K562 (cell line): ENCODE data around the gene CCR5AS.

Experiments used
- ATAC-seq: fragments of 200-7000 bp; cut with Tn5 transposase; 3 replicates; pipeline ENCODE4 v1.9.1; 2020; ENCODE audit warnings: moderate library complexity
- BruUV-seq: library from RNA; stranded (reverse); fragments of 400-500 nt; replicated peaks from 2 replicates; lab custom pipeline; 2021; lab: Mats Ljungman, UMichigan
- CTCF ChIA-PET: fragments of 300-600 bp; formaldehyde crosslinking; extraction: SDS; loops from one replicate; lab custom pipeline; 2021; ENCODE audit warnings: low intra/inter-chr PET ratio; lab: Yijun Ruan, JAX
- POLR2A ChIA-PET: fragments of 300-600, 350-650 bp; sonication (Branson Sonifier 250); formaldehyde crosslinking; extraction: SDS; loops from one replicate; lab custom pipeline; 2021; ENCODE audit warnings: antibody characterized with exemption, inconsistent platforms; lab: Yijun Ruan, JAX
- DNase-seq, 4 experiments: peaks; one replicate each; pipeline versions ENCODE4 v3.0.0 to v3.0.0-alpha.2; 2011 to 2018; ENCODE audit warnings: low spot score in 3 of 4, mixed read lengths in 3 of 4; ENCODE audit errors: extremely low read depth in 1 of 4
- FAIRE-seq: peaks from 2 replicates; lab custom pipeline; 2011; peaks lifted over from hg19 to GRCh38; lab: Jason Lieb, UNC
- H2AFZ ChIP-seq: 2 replicates; pipeline ENCODE4 v1.6.0; 2011; ENCODE audit warnings: low read depth, low read length, control low read depth, inconsistent platforms
- H3K27ac ChIP-seq: fragments of 200-600 bp; 3 replicates; pipeline ENCODE4 v1.8.0; 2011; ENCODE audit warnings: low read depth, mild to moderate bottlenecking, control low read depth, inconsistent platforms, low read length, moderate library complexity, mixed read lengths; ENCODE audit errors: extremely low read depth
- H3K27me3 ChIP-seq, 2 experiments: fragments of 300-600 bp in 1 of 2; 2 replicates in 1 of 2; 3 replicates in 1 of 2; pipeline versions ENCODE4 v1.6.0 to v1.8.0; 2011; ENCODE audit warnings: inconsistent platforms in 2 of 2, low read length in 2 of 2, mild to moderate bottlenecking in 1 of 2, mixed read lengths in 1 of 2, moderate library complexity in 1 of 2; ENCODE audit not compliant: control insufficient read depth in 2 of 2, insufficient read depth in 2 of 2
- H3K36me3 ChIP-seq: fragments of 300-600 bp; 3 replicates; pipeline ENCODE4 v1.8.0; 2011; ENCODE audit warnings: mild to moderate bottlenecking, low read length, inconsistent platforms; ENCODE audit not compliant: control insufficient read depth, insufficient read depth
- H3K4me1 ChIP-seq, 2 experiments: fragments of 200-600 bp in 1 of 2; replicated peaks in 1 of 2; 2 replicates in 1 of 2; 3 replicates in 1 of 2; pipeline versions ENCODE4 v1.5.1 to v1.8.0; 2011; ENCODE audit warnings: inconsistent platforms in 2 of 2, low read length in 2 of 2, mild to moderate bottlenecking in 1 of 2, mixed read lengths in 1 of 2, moderate library complexity in 1 of 2; ENCODE audit not compliant: control insufficient read depth in 2 of 2, insufficient read depth in 2 of 2
- H3K4me2 ChIP-seq: 2 replicates; pipeline ENCODE4 v1.6.1; 2011; ENCODE audit warnings: low read length, control low read depth, inconsistent platforms, mixed read lengths; ENCODE audit not compliant: insufficient read depth
- H3K4me3 ChIP-seq: fragments of 200-600 bp; sonication (generic), shearing (Covaris generic); 2 replicates; pipeline ENCODE4 v1.5.1; 2016; ENCODE audit warnings: control low read depth, inconsistent platforms
- H3K79me2 ChIP-seq: fragments of 200-600 bp; 3 replicates; pipeline ENCODE4 v1.8.0; 2011; ENCODE audit warnings: low read length, inconsistent platforms; ENCODE audit not compliant: control insufficient read depth, insufficient read depth
- H3K9ac ChIP-seq, 2 experiments: 2 replicates each; pipeline versions ENCODE4 v1.6.0 to v1.6.1; 2011; ENCODE audit warnings: low read depth in 2 of 2, low read length in 2 of 2, control low read depth in 1 of 2, inconsistent platforms in 1 of 2, mild to moderate bottlenecking in 1 of 2, mixed read lengths in 1 of 2; ENCODE audit not compliant: insufficient read depth in 1 of 2
- H3K9me1 ChIP-seq: one replicate; pipeline ENCODE4 v1.6.0; 2011; ENCODE audit warnings: inconsistent platforms, mild to moderate bottlenecking, low read length, moderate library complexity; ENCODE audit not compliant: control insufficient read depth, insufficient read depth
- H3K9me3 ChIP-seq: replicated peaks from 2 replicates; pipeline ENCODE4 v1.5.1; 2011; ENCODE audit warnings: low read depth, low read length, inconsistent platforms; ENCODE audit not compliant: control insufficient read depth, insufficient read depth
- H4K20me1 ChIP-seq: replicated peaks from 2 replicates; pipeline ENCODE4 v1.6.1; 2011; ENCODE audit warnings: low read length, inconsistent platforms, mixed read lengths; ENCODE audit not compliant: control insufficient read depth, insufficient read depth
- ARHGAP35 ChIP-seq: fragments of 450-650 bp; IDR thresholded peaks from 2 replicates; pipeline ENCODE4 v1.6.1; 2018; ENCODE audit not compliant: partially characterized antibody
- CREB1 ChIP-seq, 2 experiments: sonication (generic) in 1 of 2; formaldehyde crosslinking in 1 of 2; IDR thresholded peaks; 2 replicates each; pipeline versions ENCODE4 v1.6.1 to v1.8.0; 2012 to 2022; ENCODE audit warnings: inconsistent platforms in 1 of 2, mild to moderate bottlenecking in 1 of 2, missing genetic modification reagents in 1 of 2, moderate library complexity in 1 of 2
- DMBX1 ChIP-seq: fragments of 250-450 bp; sonication (Bioruptor Pico); IDR thresholded peaks from 2 replicates; pipeline ENCODE4 v1.8.0; 2022; ENCODE audit warnings: inconsistent platforms, mild to moderate bottlenecking, moderate library complexity, borderline replicate concordance
- GABPB1 ChIP-seq: sonication (generic); formaldehyde crosslinking; IDR thresholded peaks from 2 replicates; pipeline ENCODE4 v1.8.0; 2022; ENCODE audit warnings: mild to moderate bottlenecking, missing genetic modification reagents
- RBM14 ChIP-seq: fragments of 200-400 bp; formaldehyde crosslinking; IDR thresholded peaks from 2 replicates; pipeline ENCODE4 v1.6.1; 2018; ENCODE audit warnings: low read depth, mild to moderate bottlenecking, low read length, moderate library complexity, borderline replicate concordance; ENCODE audit not compliant: insufficient read depth
- RFX7 ChIP-seq: fragments of 250-450 bp; sonication (Bioruptor Pico); IDR thresholded peaks from 2 replicates; pipeline ENCODE4 v1.5.1; 2021; ENCODE audit warnings: mild to moderate bottlenecking
- SMAD4 ChIP-seq: fragments of 250-450 bp; sonication (Bioruptor Pico); conservative IDR thresholded peaks from 2 replicates; pipeline ENCODE4 v1.8.0; 2021; ENCODE audit warnings: inconsistent platforms, mild to moderate bottlenecking, moderate library complexity
- SNRNP70 ChIP-seq: fragments of 200-400 bp; formaldehyde crosslinking; optimal IDR thresholded peaks from 2 replicates; pipeline ENCODE3; 2017; ENCODE audit warnings: low read depth, low read length
- TARDBP ChIP-seq: fragments of 450-650 bp; IDR thresholded peaks from 2 replicates; pipeline ENCODE4 v1.6.1; 2016
- TBP ChIP-seq: optimal IDR thresholded peaks from 2 replicates; pipeline ENCODE3; 2011; ENCODE audit warnings: low read depth, low read length, improper control_type of control experiment
- TCF7L2 ChIP-seq: fragments of 150-350 bp; IDR thresholded peaks from 2 replicates; pipeline ENCODE4 v1.6.1; 2016; ENCODE audit warnings: low read depth, mild to moderate bottlenecking, low read length, moderate library complexity
- ZBTB8A ChIP-seq: fragments of 450-650 bp; IDR thresholded peaks from 2 replicates; pipeline ENCODE4 v1.6.1; 2018; ENCODE audit warnings: mild to moderate bottlenecking, moderate library complexity; ENCODE audit not compliant: partially characterized antibody
- ZNF197 ChIP-seq: fragments of 200-800 bp; sonication (Bioruptor generic); IDR thresholded peaks from 2 replicates; pipeline ENCODE4 v1.6.1; 2016; ENCODE audit warnings: low read depth, missing genetic modification characterization, missing compliant biosample characterization
- ZNF274 ChIP-seq: IDR thresholded peaks from 2 replicates; pipeline ENCODE4 v1.6.1; 2011; ENCODE audit warnings: low read depth, mild to moderate bottlenecking, low read length, moderate library complexity, borderline replicate concordance
- WGBS: fragments of 100-300 bp; shearing (Covaris generic); methylation state at CpG from one replicate; pipeline ENCODE4 v1.1.6; 2016; ENCODE audit warnings: low coverage, mixed read lengths; ENCODE audit not compliant: insufficient coverage; ENCODE audit errors: missing lambda C conversion rate; 5-methylcytosine and 5-hydroxymethylcytosine counted together
- in situ Hi-C: fragments of 300-500 bp; cut with MboI; formaldehyde crosslinking; loops from 4 replicates; pipeline ENCODE4 v1.15.0; 2018; ENCODE audit warnings: inconsistent platforms, mixed read lengths
- intact Hi-C: fragments of 100-400 bp; cut with micrococcal nuclease; formaldehyde crosslinking; loops from 2 replicates; pipeline ENCODE4 v1.14.2; 2022
- TF ChIP-seq, protein P1 (sequence below): fragments of 200-800 bp; sonication (Bioruptor generic); IDR thresholded peaks from 2 replicates; pipeline ENCODE4 v1.6.1; 2016; ENCODE audit warnings: missing genetic modification characterization, missing compliant biosample characterization
- TF ChIP-seq, protein P2 (sequence below): fragments of 250-450 bp; sonication (Bioruptor Pico); IDR thresholded peaks from 2 replicates; pipeline ENCODE4 v1.8.0; 2021; ENCODE audit warnings: borderline replicate concordance, mild to moderate bottlenecking, moderate library complexity; ENCODE audit not compliant: poor library complexity, severe bottlenecking

Gene CCR5AS

DNA sequence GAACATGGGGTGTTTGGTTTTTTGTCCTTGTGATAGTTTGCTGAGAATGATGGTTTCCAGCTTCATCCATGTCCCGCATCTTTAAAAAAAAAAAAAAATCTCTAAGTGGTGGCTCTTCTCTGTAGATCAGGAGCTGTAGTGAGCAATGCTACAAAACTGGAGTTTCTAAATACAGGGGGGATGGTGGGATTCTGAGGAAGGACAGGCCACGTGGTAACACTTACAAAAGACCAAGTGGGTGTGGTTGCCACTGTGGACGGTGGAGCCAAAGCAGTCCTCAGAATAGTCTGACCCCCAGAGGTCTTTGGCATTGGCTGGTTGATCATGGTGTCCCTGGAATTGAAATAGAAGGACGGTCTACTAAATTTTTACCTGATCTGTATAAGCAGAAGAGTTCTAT lies 7.9 kb upstream of the CCR5AS start (continued):
- TF ChIP-seq SNRNP70: no peak

DNA sequence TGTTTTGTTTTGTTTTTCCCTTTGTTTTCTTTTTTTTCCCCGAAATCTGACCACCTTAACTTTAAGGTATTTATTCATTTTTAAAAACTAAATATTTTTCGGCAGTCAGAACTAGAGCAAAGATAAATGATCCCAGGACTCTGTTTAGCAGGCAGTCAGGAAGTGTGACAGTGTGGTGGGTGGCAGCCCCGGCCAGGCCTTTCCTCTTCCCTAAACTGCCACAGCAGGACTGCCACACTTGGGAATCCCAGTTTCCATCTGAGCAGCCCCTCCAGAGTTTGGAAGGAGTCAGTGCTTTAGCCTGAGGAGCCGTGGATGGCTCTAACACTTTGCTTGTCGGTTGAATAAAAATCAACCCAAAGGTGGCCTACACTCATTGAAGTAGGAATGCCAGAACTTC lies 7.1 kb upstream of the CCR5AS start:
- Histone ChIP-seq H4K20me1 (no peaks in the 10 kb centered on the region), H3K27ac (no peak overlapping the region), H2AFZ (no peak overlapping the region), H3K9me3 (no peaks in the 10 kb centered on the region; the same call in 1 of the 2 replicates), H3K36me3 (no peaks in the 10 kb centered on the region), H3K9me1 (no peaks in the 10 kb centered on the region), H3K4me1 (peaks cover 9 to 22% of the 10 kb centered on the region in 2 experiments), H3K4me2 (no peak overlapping the region), H3K27me3 (no peaks in the 10 kb centered on the region), H3K9ac (no peak overlapping the region), H3K4me3 (no peak overlapping the region), H3K79me2 (no peaks in the 10 kb centered on the region)
- BruUV-seq: no TSS peak
- ChIA-PET CTCF (no interaction called here), POLR2A (no interaction called here)
- FAIRE-seq: no peak
- ATAC-seq: no peak
- intact Hi-C loops (no loop called here), in situ Hi-C loops (loop anchor here (25.0 kb wide), 1 partner anchor 1377 kb away; the partner anchor contains the start of gene CLEC3B)
- no peak for DNase-seq
- 54% methylated on average over 5 of the region's 5 CpGs for WGBS
- TF ChIP-seq DMBX1 (CRISPR knock-in tag) (no peak), SMAD4 (CRISPR knock-in tag) (no peak), ARHGAP35 (no peak), ZNF197 (CRISPR knock-in tag) (no peak), TARDBP (no peak), RBM14 (no peak), GABPB1 (CRISPR knock-in tag) (no peak), TCF7L2 (no peak), CREB1 (IDR thresholded peaks at IDR 0.05) (no peak), CREB1 (CRISPR knock-in tag; IDR thresholded peaks at IDR 0.05) (no peak), ZNF274 (no peak), ZBTB8A (no peak), RFX7 (CRISPR knock-in tag) (no peak), TBP (no peak)
- TF ChIP-seq, protein P1, sequence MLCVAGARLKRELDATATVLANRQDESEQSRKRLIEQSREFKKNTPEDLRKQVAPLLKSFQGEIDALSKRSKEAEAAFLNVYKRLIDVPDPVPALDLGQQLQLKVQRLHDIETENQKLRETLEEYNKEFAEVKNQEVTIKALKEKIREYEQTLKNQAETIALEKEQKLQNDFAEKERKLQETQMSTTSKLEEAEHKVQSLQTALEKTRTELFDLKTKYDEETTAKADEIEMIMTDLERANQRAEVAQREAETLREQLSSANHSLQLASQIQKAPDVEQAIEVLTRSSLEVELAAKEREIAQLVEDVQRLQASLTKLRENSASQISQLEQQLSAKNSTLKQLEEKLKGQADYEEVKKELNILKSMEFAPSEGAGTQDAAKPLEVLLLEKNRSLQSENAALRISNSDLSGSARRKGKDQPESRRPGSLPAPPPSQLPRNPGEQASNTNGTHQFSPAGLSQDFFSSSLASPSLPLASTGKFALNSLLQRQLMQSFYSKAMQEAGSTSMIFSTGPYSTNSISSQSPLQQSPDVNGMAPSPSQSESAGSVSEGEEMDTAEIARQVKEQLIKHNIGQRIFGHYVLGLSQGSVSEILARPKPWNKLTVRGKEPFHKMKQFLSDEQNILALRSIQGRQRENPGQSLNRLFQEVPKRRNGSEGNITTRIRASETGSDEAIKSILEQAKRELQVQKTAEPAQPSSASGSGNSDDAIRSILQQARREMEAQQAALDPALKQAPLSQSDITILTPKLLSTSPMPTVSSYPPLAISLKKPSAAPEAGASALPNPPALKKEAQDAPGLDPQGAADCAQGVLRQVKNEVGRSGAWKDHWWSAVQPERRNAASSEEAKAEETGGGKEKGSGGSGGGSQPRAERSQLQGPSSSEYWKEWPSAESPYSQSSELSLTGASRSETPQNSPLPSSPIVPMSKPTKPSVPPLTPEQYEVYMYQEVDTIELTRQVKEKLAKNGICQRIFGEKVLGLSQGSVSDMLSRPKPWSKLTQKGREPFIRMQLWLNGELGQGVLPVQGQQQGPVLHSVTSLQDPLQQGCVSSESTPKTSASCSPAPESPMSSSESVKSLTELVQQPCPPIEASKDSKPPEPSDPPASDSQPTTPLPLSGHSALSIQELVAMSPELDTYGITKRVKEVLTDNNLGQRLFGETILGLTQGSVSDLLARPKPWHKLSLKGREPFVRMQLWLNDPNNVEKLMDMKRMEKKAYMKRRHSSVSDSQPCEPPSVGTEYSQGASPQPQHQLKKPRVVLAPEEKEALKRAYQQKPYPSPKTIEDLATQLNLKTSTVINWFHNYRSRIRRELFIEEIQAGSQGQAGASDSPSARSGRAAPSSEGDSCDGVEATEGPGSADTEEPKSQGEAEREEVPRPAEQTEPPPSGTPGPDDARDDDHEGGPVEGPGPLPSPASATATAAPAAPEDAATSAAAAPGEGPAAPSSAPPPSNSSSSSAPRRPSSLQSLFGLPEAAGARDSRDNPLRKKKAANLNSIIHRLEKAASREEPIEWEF (CRISPR knock-in tag): no peak
- TF ChIP-seq, protein P2, sequence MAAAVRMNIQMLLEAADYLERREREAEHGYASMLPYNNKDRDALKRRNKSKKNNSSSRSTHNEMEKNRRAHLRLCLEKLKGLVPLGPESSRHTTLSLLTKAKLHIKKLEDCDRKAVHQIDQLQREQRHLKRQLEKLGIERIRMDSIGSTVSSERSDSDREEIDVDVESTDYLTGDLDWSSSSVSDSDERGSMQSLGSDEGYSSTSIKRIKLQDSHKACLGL: no peak
